GM23338 (cell line): Measurements from ENCODE around the gene APOL3. TPM values are rescaled to one million over a fixed set of nuclear protein-coding genes. Genes with fewer than 3 reads are reported as not detected.

Source experiments
- ATAC-seq: fragments of 200-7000 bp; cut with Tn5 transposase; 3 replicates; pipeline ENCODE4 v1.9.1; 2020
- DNase-seq: peaks from one replicate; pipeline ENCODE4 v3.0.0-alpha.2; 2015; ENCODE audit warnings: low spot score
- H2AFZ ChIP-seq: fragments of 200-600 bp; sonication (generic); 2 replicates; pipeline ENCODE4 v1.8.0; 2016; ENCODE audit warnings: antibody characterized with exemption, mild to moderate bottlenecking, moderate library complexity
- H3F3A ChIP-seq: fragments of 200-600 bp; sonication (generic); replicated peaks from 2 replicates; pipeline ENCODE4 v1.8.0; 2017; ENCODE audit warnings: antibody characterized with exemption, mixed run types, low read depth
- H3K27ac ChIP-seq: fragments of 200-600 bp; sonication (generic); 2 replicates; pipeline ENCODE4 v1.6.1; 2016; ENCODE audit warnings: low read depth
- H3K27me3 ChIP-seq: fragments of 200-600 bp; sonication (generic); 2 replicates; pipeline ENCODE4 v1.8.0; 2016; ENCODE audit warnings: mild to moderate bottlenecking, mixed run types, moderate library complexity; ENCODE audit not compliant: insufficient read depth
- H3K36me3 ChIP-seq: fragments of 200-600 bp; sonication (generic); 2 replicates; pipeline ENCODE4 v1.8.0; 2016; ENCODE audit warnings: mild to moderate bottlenecking; ENCODE audit not compliant: insufficient read depth
- H3K4me1 ChIP-seq: fragments of 200-600 bp; sonication (generic); 2 replicates; pipeline ENCODE4 v1.8.0; 2016; ENCODE audit warnings: mild to moderate bottlenecking, moderate library complexity; ENCODE audit not compliant: insufficient read depth
- H3K4me2 ChIP-seq: fragments of 200-600 bp; sonication (generic); 2 replicates; pipeline ENCODE4 v1.7.1; 2017; ENCODE audit warnings: mixed run types
- H3K4me3 ChIP-seq: fragments of 200-600 bp; sonication (generic); 2 replicates; pipeline ENCODE4 v1.6.1; 2016; ENCODE audit warnings: mixed run types
- H3K79me2 ChIP-seq: fragments of 200-600 bp; sonication (generic); replicated peaks from 2 replicates; pipeline ENCODE4 v1.8.0; 2017; ENCODE audit warnings: mild to moderate bottlenecking; ENCODE audit not compliant: insufficient read depth
- H3K9me2 ChIP-seq: fragments of 200-600 bp; sonication (generic); 2 replicates; pipeline ENCODE4 v1.8.0; 2017; ENCODE audit not compliant: insufficient read depth
- H4K20me1 ChIP-seq: fragments of 200-600 bp; sonication (generic); replicated peaks from 2 replicates; pipeline ENCODE4 v1.8.0; 2017; ENCODE audit warnings: mild to moderate bottlenecking; ENCODE audit not compliant: insufficient read depth
- H3K27ac Mint-ChIP-seq: 2 replicates; pipeline ENCODE4 v1.8.0; 2020; ENCODE audit warnings: inconsistent platforms, mild to moderate bottlenecking, moderate library complexity, mixed read lengths
- H3K27me3 Mint-ChIP-seq: 3 replicates; pipeline ENCODE4 v1.8.0; 2022; ENCODE audit warnings: low read depth, mild to moderate bottlenecking, moderate library complexity, mixed read lengths, inconsistent platforms; ENCODE audit not compliant: insufficient read depth, poor library complexity
- H3K36me3 Mint-ChIP-seq: 3 replicates; pipeline ENCODE4 v1.8.0; 2021; ENCODE audit warnings: low read depth, mild to moderate bottlenecking, inconsistent platforms, moderate library complexity, mixed read lengths
- H3K4me1 Mint-ChIP-seq: 3 replicates; pipeline ENCODE4 v1.8.0; 2020; ENCODE audit warnings: mild to moderate bottlenecking, inconsistent platforms, mixed read lengths
- H3K4me3 Mint-ChIP-seq: 3 replicates; pipeline ENCODE4 v1.8.0; 2021; ENCODE audit warnings: moderate library complexity, mild to moderate bottlenecking, inconsistent platforms, mixed read lengths
- H3K9me3 Mint-ChIP-seq: 3 replicates; pipeline ENCODE4 v1.8.0; 2020; ENCODE audit warnings: moderate library complexity, mild to moderate bottlenecking, inconsistent platforms, mixed read lengths
- CREB1 ChIP-seq: fragments of 250-450 bp; sonication (Bioruptor Pico); IDR thresholded peaks from 2 replicates; pipeline ENCODE4 v1.5.0; 2020; ENCODE audit warnings: low read depth, mild to moderate bottlenecking, moderate library complexity
- CTCF ChIP-seq, 2 experiments: fragments of 200-600 bp in 1 of 2; sonication (generic) in 1 of 2; conservative IDR thresholded peaks; 2 replicates each; pipeline versions ENCODE4 v1.5.1 to v1.6.1; 2016 to 2017; ENCODE audit warnings: antibody characterized with exemption in 2 of 2, low read depth in 2 of 2, mild to moderate bottlenecking in 2 of 2, moderate library complexity in 1 of 2
- ETS1 ChIP-seq: IDR thresholded peaks from 2 replicates; pipeline ENCODE4 v1.6.1; 2016; ENCODE audit warnings: antibody characterized with exemption
- EZH2 ChIP-seq: fragments of 200-600 bp; sonication (generic); IDR thresholded peaks from one replicate; pipeline ENCODE4 v1.8.0; 2017; ENCODE audit warnings: antibody characterized with exemption, mild to moderate bottlenecking, low read depth; ENCODE audit not compliant: unreplicated experiment
- EZH2phosphoT487 ChIP-seq: fragments of 200-600 bp; sonication (generic); IDR thresholded peaks from one replicate; pipeline ENCODE4 v1.8.1; 2018; ENCODE audit warnings: antibody characterized with exemption; ENCODE audit not compliant: unreplicated experiment
- JUNB ChIP-seq: IDR thresholded peaks from one replicate; pipeline ENCODE4 v1.6.1; 2016; ENCODE audit warnings: antibody characterized with exemption; ENCODE audit not compliant: unreplicated experiment
- NANOG ChIP-seq: IDR thresholded peaks from 2 replicates; pipeline ENCODE4 v1.6.1; 2016; ENCODE audit warnings: antibody characterized with exemption, borderline replicate concordance
- POLR2AphosphoS5 ChIP-seq: IDR thresholded peaks from 2 replicates; pipeline ENCODE4 v1.6.1; 2016; ENCODE audit warnings: antibody characterized with exemption, low read depth
- REST ChIP-seq: IDR thresholded peaks from one replicate; pipeline ENCODE4 v1.6.1; 2018; ENCODE audit warnings: antibody characterized with exemption; ENCODE audit not compliant: unreplicated experiment
- STAT1 ChIP-seq: IDR thresholded peaks from one replicate; pipeline ENCODE4 v1.6.1; 2016; ENCODE audit warnings: antibody characterized with exemption; ENCODE audit not compliant: unreplicated experiment
- ZNF114 ChIP-seq: fragments of 250-450 bp; sonication (Bioruptor Pico); IDR thresholded peaks from 2 replicates; pipeline ENCODE4 v1.5.0; 2020; ENCODE audit warnings: mild to moderate bottlenecking, moderate library complexity
- ZNF331 ChIP-seq: fragments of 250-450 bp; sonication (Bioruptor Pico); IDR thresholded peaks from 2 replicates; pipeline ENCODE4 v1.5.0; 2020; ENCODE audit warnings: low read depth, mild to moderate bottlenecking, moderate library complexity
- ZNF462 ChIP-seq: fragments of 250-450 bp; sonication (Bioruptor Pico); IDR thresholded peaks from 2 replicates; pipeline ENCODE4 v1.5.0; 2020; ENCODE audit warnings: mild to moderate bottlenecking, moderate library complexity
- polyA plus RNA-seq: library from polyadenylated mRNA; unstranded; fragments of >200 nt; fragmentation: Nextera tagmentation; extraction: Ambion mirVana; gene quantifications from 2 replicates; pipeline ENCODE4 v1.2.1, GENCODE V29; 2016
- total RNA-seq: library from RNA; depleted of rRNA; stranded (reverse); fragments of >200 nt; shearing (Covaris generic); gene quantifications from 2 replicates; pipeline ENCODE4 v1.2.3, GENCODE V29; 2014

The APOL3 gene
- total and polyA plus RNA-seq, 2 experiments from 2014 or later = not detected

GRCh38 chr22:36180928-36181327 lies 20.4 kb upstream of the APOL3 start:
- peak overlapping the region; percentile 84; the same call in 1 of the 2 replicates for H2AFZ ChIP-seq
- Mint-ChIP-seq H3K36me3 (no peaks in the 10 kb centered on the region), H3K4me3 (no peak overlapping the region), H3K27me3 (no peaks in the 10 kb centered on the region), H3K4me1 (peaks cover 18% of the 10 kb centered on the region), H3K9me3 (no peaks in the 10 kb centered on the region), H3K27ac (no peak overlapping the region)
- H3K79me2 ChIP-seq = no peaks in the 10 kb centered on the region
- no peaks in the 10 kb centered on the region for H3F3A ChIP-seq
- TF ChIP-seq ZNF462 (CRISPR knock-in tag) = no peak
- no peak for TF ChIP-seq EZH2phosphoT487
- no peak for TF ChIP-seq JUNB
- TF ChIP-seq ZNF331 (CRISPR knock-in tag) = no peak
- no peak for TF ChIP-seq ZNF114 (CRISPR knock-in tag)
- no peak for TF ChIP-seq CREB1 (CRISPR knock-in tag)
- no peak for TF ChIP-seq STAT1
- no peak for TF ChIP-seq REST
- no peak for TF ChIP-seq EZH2
- no peak for TF ChIP-seq NANOG
- no peak for TF ChIP-seq POLR2AphosphoS5
- TF ChIP-seq ETS1 = no peak
- TF ChIP-seq CTCF (conservative IDR thresholded peaks at IDR 0.05; ENCODE audit: low read depth in 2 of 2) = no peak
- DNase-seq (no peak), ATAC-seq (no peak)
- no peaks in the 10 kb centered on the region for H4K20me1 ChIP-seq
- H3K9me2 ChIP-seq = peaks cover 2% of the 10 kb centered on the region; the same call in 1 of the 2 replicates
- no peak overlapping the region for H3K4me3 ChIP-seq
- no peaks in the 10 kb centered on the region for H3K27me3 ChIP-seq
- no peaks in the 10 kb centered on the region for H3K4me1 ChIP-seq
- no peaks in the 10 kb centered on the region for H3K36me3 ChIP-seq
- H3K4me2 ChIP-seq = no peak overlapping the region
- no peak overlapping the region for H3K27ac ChIP-seq
